ENCODE results near the gene STXBP6.

Gene STXBP6

GRCh38 chr14:25049568-25050268, at the start of gene STXBP6:
STXBP6 (minus strand) TSS chr14:25050147; CDS start chr14:24974818, 75,329 bp downstream.
- peak; percentile 31 to 59 for DNase-seq

GRCh38 chr14:25097120-25097519, 47.2 kb upstream of the STXBP6 start:
- no peak for DNase-seq

- DNase-seq, result peak; percentile 25 to 54
These were observed 45.9 kb upstream of the STXBP6 start for GRCh38 chr14:25095736-25096437.

DNA sequence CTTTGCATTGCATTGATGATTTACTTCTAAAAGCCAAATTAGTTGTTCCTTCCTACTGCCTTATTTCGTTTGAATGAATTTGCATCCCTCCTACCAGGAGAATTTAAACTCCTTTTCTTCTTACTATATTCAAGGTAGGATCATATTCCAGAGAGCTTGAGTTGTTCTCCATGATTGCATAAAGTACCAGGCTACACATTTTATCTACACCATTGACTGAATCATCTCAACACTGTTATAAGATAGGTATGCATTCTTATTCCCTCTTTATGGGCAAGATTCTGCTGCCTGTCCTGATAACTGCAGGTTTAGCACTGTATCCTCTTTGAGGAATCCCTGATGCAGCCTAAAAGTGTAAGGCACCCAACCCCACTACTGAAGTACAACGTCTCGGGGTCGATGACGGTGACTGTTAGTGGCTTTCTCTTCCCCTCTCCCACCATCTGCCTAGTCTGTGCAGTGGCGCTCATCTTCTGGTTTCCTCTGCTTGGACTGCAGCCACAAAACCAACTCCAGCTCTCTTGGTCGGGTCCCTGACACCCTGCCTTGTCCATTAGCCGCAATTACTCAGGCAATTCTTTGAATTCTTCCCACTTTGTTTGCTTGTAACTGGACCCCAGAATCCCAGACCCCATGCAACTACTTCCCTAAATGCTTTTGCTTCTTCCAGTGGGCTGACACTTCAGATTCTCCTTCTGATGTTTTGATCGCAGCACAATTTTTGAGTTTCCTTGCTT, 44.4 kb upstream of the STXBP6 start:
- peak; percentile 46 to 63 for DNase-seq

DNA sequence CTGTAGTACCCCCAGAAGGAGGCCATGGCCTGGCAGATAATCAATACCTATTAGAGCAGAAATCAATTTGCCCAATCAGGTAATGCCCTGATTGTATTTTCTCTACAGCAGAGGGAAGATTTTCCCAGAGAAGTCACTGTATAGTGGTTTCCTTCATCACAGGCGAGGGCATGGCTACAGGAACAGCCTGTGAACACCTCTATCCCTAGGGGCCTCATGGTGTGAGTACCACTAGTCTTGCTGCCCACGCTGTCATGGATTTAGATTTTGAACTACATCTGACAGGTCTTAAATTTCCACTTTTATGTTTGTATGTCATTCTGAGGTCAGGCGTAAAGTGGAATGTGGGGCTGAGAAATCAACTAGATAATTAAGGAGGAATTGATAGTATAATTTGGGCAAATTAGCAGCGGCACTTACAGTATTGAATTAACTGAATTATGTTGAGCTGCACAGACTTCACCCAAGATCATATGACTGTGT, 42.4 kb upstream of the STXBP6 start:
- DNase-seq, result no peak

GRCh38 chr14:25090716-25091454, 40.9 kb upstream of the STXBP6 start:
- no peak for DNase-seq

DNA sequence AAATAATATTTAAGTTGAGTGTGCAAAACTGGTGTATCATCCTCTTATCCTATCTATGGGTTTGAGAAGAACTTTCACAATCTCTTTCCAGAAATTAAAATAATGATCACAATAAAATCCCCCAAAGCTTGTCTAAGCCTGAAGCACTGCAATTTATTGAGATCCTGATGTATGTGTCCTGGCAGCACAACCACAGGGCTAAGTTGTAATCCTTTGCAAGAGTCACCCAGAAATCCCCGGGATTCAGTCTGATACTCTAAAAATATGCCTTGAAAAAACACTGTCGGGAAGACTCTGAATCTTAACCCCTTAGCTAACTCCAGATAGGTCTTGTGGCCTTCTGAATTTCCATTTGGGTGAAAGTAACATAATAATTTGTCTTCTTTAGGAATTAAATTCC, 40.3 kb upstream of the STXBP6 start:
- DNase-seq, result no peak

DNA sequence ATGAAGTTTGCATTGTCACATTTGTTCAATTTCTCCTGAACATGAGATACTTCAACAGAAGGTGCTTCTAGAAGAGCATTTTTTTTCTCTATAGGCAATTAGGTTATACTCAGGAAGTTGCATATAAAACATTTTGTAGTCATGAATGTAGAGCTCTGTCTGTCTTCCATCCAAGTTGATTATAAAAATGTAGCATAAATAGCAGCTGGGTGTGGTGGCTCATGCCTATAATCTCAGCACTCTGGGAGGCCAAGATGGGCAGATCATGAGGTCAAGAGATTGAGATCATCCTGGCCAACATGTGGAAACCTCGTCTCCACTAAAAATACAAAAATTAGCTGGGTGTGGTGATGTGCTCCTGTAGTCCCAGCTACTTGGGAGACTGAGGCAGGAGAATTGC, 39.5 kb upstream of the STXBP6 start:
- DNase-seq, result no peak

- DNase-seq, result no peak
These were observed 37.0 kb upstream of the STXBP6 start for GRCh38 chr14:25086821-25087396.

DNA sequence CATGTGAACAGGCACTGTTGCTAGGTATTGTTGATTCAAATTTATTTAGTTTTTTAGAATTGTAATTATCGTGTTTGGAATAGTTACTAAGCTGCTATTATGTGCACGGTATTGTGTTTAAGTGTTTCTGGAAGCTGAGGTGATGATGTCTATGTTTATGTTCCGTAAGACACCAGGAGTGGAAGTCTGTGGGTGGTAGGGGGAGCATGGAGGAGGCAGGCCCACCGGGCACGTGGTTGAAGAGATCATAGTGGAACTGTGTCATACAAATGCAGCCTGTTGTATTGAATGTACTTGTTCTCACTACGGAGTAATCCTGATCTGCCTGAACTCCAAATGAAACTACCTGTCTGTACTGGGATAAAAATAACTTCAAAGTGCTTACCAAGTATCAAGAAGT, 36.1 kb upstream of the STXBP6 start:
- DNase-seq, result no peak

- DNase-seq, result no peak
These were observed 30.7 kb upstream of the STXBP6 start for GRCh38 chr14:25080682-25081081.

DNA sequence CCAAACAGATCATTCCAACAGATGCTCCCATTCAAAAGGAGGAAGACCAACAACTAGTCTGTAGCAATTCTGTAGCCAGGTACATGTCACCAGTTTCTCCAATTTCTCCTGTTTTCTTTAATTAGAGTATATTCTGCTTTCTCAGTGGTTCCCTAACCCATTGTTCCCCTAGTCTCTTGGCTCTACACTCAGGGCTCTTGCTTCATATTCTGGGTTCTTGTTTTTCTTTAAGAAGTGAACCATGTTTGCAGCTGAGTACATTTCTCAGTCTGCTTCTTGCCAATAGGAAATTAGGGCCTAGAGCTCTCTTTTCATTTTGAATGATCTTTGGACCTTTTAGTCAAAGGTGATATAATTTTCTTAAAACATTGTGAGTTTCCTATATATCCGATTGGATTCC, 29.4 kb upstream of the STXBP6 start:
- DNase-seq, result no peak

- no peak for DNase-seq
These were observed 24.2 kb upstream of the STXBP6 start for GRCh38 chr14:25074099-25074685.

- no peak for DNase-seq
These were observed 19.9 kb upstream of the STXBP6 start for GRCh38 chr14:25069879-25070278.

DNA sequence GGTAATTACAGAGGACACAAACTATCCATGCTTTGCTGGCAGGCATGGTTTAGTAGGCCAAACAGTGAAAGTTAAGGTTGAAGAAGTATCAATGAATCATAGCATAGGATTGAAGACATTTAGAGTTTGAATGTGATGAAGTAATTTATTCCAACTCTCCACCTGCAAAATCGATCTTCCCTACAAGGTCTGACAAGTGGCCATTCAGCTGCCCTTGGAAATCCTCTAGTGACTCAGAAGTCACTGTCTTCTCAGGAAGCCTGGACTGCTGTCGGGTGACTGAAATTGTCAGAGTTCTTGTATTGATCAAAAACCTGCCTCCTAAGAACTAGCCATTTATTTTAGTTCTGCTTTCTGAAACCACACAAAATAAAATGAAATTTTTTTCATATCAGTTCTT, 17.7 kb upstream of the STXBP6 start:
- DNase-seq, result no peak

DNA sequence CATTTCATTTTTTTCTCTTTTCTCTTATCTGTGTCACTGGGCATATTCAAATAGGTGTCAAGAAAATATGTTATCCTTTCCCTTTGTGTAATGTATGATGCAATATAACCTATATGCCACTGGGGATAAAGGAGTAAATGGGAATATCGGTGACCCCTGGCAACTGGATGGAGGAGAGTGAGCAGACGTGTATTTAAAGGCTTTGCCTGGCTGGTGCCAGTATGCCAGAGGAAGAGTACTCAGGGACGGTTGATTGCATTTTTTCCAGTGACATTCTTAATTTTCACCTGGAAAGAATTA, 12.0 kb upstream of the STXBP6 start:
- no peak for DNase-seq

DNA sequence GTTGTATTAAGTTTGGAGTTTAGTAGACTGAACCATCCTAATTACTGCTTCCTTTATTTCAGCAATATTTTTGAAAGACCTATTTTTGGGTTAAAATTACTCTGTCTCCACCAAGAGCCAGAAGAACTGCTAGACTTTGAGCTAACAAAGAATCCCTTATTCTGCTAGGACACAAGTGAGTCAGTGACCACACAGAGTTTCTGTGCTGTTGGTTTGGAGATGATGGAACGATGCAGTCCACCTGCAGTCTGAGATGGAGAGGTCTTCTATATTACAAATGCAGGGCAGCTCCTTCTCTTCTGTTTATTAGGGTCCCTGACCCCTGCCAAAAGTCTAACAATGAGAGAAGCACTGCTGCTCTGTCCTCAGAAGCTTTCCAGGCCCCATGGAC, 6.7 kb upstream of the STXBP6 start:
- no peak for DNase-seq

DNA sequence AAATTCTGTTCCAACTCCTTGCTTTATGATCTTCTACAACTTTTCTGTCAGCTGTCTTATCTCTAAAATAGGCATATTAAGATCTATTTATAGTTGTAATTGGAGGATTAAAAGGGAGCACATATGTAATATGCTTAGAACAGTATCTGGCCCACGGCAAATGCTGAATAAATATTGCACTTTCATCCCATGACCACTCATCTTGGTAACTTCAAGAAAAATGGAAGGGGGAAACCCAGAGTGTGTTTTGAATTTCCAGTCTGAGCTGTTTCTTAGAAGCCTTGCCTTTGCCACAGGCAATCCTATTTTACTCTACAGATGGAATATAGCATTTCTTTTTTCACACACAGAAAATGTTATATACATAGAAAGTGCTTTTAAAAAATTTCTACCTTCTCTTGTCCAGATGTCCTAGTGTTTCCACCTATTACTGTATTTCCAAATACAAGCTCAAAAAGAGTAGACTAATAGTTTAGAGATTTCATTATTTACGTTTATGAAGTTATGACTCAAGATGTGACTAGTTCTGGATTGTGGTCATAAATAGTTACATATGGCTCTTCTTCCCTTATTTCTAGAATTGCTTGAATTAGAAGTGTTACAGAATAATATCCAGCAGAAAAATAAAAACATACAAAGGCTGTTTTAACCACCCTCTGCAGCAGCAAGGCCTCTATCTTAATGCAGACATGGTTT, 6.2 kb upstream of the STXBP6 start:
- DNase-seq, result no peak

GRCh38 chr14:25055005-25055404, 5.1 kb upstream of the STXBP6 start:
- DNase-seq, result no peak

DNA sequence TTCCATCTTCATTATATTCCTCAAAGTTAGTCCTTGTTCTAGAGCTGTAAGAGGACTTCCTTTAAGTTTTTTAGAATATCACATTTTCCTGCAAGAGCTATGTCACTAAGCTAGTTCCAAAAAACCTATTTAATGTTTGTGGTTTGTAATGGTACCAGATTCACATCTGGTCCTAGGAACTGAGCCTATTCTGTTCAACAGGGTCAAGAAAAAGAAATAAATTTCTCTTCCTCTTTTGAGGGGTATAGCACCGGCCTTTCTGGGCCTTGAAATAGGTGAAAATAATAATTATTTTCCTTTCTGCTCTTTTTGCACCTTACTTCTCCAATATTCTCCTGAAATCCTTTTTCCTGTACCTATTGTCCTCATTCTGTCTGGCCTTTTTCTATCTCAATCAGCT, 3.6 kb upstream of the STXBP6 start:
- no peak for DNase-seq

GRCh38 chr14:25052921-25053320, 3.0 kb upstream of the STXBP6 start:
- no peak for DNase-seq

- DNase-seq, result no peak
These were observed 2.4 kb upstream of the STXBP6 start for GRCh38 chr14:25052385-25052784.
